Chondrocyte (in vitro differentiated cells): ENCODE measurements around the gene MTHFS. TPM values are rescaled to one million over a fixed set of nuclear protein-coding genes. Genes with fewer than 3 reads are reported as not detected.

Experiments
- DNase-seq: peaks from one replicate; pipeline ENCODE4 v3.0.0; 2021; ENCODE audit warnings: mixed read lengths, low spot score
- H3K27ac Mint-ChIP-seq: one replicate; pipeline ENCODE4 v1.8.0; 2021; ENCODE audit warnings: mild to moderate bottlenecking, moderate library complexity, mixed read lengths; ENCODE audit not compliant: unreplicated experiment
- H3K27me3 Mint-ChIP-seq: 2 replicates; pipeline ENCODE4 v1.8.0; 2021; ENCODE audit warnings: low read depth, mixed read lengths
- H3K36me3 Mint-ChIP-seq: 2 replicates; pipeline ENCODE4 v1.8.0; 2021; ENCODE audit warnings: low read depth, mixed read lengths
- H3K4me1 Mint-ChIP-seq: 2 replicates; pipeline ENCODE4 v1.8.0; 2021; ENCODE audit warnings: low read depth, mild to moderate bottlenecking, mixed read lengths
- H3K4me3 Mint-ChIP-seq: one replicate; pipeline ENCODE4 v1.8.0; 2021; ENCODE audit warnings: mild to moderate bottlenecking, moderate library complexity, mixed read lengths; ENCODE audit not compliant: unreplicated experiment
- H3K9me3 Mint-ChIP-seq: 2 replicates; pipeline ENCODE4 v1.8.0; 2021; ENCODE audit warnings: low read depth, mixed read lengths
- total RNA-seq: library from RNA; stranded (reverse); gene quantifications from 3 replicates; pipeline ENCODE4 v1.2.1, GENCODE V29; 2021
- TF ChIP-seq, protein P1 (sequence below): fragments of 200-600 bp; sonication (generic); IDR thresholded peaks from 2 replicates; pipeline ENCODE4 v1.5.0; 2021; ENCODE audit warnings: antibody characterized with exemption, mild to moderate bottlenecking, moderate library complexity

The MTHFS gene
- total RNA-seq, 1 donor from 2014 or later = 12.9 TPM

DNA sequence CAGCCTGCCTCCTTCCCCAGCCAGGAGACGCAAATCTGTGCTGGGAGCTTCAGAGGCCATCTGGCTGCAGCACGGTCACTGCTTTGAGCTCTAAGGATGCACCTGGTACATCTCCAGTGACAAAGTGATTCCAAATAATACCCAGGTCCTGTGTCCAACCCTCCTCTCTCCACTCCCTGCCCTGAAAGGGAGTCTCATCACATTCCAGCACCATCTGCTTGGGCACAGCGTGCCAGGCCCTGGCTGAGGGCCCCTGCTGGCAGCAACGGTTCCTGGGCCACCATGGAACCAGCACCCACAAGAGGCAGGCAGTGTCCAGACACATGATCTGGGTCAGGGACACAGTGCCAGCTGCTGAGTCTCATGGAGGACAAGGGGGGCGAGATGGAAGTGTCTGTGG, 81.3 kb downstream of the MTHFS start:
- Mint-ChIP-seq H3K9me3 (peaks cover 10% of the 10 kb centered on the region), H3K27ac (no peak overlapping the region), H3K4me1 (no peaks in the 10 kb centered on the region), H3K36me3 (no peaks in the 10 kb centered on the region), H3K4me3 (no peak overlapping the region), H3K27me3 (no peaks in the 10 kb centered on the region)
- TF ChIP-seq, protein P1, sequence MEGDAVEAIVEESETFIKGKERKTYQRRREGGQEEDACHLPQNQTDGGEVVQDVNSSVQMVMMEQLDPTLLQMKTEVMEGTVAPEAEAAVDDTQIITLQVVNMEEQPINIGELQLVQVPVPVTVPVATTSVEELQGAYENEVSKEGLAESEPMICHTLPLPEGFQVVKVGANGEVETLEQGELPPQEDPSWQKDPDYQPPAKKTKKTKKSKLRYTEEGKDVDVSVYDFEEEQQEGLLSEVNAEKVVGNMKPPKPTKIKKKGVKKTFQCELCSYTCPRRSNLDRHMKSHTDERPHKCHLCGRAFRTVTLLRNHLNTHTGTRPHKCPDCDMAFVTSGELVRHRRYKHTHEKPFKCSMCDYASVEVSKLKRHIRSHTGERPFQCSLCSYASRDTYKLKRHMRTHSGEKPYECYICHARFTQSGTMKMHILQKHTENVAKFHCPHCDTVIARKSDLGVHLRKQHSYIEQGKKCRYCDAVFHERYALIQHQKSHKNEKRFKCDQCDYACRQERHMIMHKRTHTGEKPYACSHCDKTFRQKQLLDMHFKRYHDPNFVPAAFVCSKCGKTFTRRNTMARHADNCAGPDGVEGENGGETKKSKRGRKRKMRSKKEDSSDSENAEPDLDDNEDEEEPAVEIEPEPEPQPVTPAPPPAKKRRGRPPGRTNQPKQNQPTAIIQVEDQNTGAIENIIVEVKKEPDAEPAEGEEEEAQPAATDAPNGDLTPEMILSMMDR = no peak
- DNase-seq = no peak

DNA sequence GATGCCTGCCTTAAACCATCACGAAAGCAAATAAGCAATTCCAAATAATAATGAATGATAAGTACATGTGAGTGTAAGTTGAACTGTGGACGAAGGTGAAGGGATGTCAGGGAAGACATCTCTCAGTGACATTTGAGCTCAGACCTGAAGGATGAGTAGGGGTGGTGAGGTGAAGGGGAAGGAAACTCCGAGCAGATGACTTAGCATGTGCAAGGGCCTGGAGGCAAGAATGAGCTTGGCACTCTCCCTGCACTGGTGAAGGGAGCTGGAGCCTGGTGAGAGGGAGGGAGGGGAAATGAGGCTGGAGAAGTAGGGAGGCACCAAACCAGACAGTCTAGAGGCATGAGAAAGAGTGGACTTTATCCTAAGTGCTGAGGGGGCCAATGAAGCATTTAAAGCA, 84.3 kb downstream of the MTHFS start:
- Mint-ChIP-seq H3K4me3 (no peak overlapping the region), H3K27me3 (no peaks in the 10 kb centered on the region), H3K9me3 (peaks cover 6% of the 10 kb centered on the region), H3K4me1 (no peaks in the 10 kb centered on the region), H3K27ac (no peak overlapping the region), H3K36me3 (no peaks in the 10 kb centered on the region)
- TF ChIP-seq, protein P1 = no peak
- no peak for DNase-seq

DNA sequence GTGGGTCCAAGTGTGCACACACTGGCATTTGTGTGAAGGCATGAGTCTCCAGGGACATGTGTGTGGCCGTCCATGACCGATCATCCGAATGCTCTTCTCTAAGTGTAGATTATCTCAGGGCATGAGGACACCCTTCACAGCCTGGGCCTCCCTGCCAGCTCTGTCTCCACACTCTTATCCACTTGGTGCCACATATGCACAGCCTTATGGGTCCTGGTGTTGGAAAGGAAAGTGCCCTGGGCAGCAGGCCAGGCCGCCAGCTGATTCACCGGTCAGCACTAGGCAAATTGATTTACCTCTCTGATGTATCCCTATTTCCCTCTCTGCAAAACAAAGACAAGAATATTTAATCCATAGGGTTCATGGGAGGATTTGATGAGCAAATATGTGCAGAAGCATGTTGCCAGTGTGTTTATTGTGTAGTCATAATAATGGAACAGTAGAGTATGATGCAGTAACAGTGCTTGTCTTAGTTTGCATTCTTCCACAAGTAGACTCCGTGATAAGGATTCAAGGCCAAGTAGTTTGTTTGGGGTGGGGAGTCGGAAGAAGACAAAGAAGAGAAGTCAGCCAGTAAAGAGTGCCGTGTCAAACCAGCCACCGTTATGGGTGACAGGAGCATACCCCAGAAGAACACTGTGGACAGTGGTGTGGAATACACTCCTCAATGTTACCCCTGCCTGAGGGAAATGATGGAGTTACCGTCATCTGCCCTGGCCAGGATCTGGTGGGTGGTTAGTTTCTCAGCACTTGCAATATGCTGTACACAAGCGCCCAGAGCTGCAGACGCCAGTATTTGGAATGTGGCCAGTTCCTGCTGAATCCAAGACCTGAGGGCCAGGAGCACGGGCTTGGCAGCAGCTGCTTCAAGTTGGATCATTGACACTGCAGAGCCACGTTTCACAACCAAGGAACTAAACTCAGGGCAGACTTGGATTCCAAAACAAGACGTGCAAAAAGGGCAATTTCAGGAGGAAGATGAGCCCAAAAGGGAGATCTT, 85.1 kb downstream of the MTHFS start:
- Mint-ChIP-seq H3K4me1 (no peaks in the 10 kb centered on the region), H3K27me3 (no peaks in the 10 kb centered on the region), H3K27ac (no peak overlapping the region), H3K4me3 (no peak overlapping the region), H3K36me3 (no peaks in the 10 kb centered on the region), H3K9me3 (peaks cover 6% of the 10 kb centered on the region)
- TF ChIP-seq, protein P1 = no peak
- no peak for DNase-seq

DNA sequence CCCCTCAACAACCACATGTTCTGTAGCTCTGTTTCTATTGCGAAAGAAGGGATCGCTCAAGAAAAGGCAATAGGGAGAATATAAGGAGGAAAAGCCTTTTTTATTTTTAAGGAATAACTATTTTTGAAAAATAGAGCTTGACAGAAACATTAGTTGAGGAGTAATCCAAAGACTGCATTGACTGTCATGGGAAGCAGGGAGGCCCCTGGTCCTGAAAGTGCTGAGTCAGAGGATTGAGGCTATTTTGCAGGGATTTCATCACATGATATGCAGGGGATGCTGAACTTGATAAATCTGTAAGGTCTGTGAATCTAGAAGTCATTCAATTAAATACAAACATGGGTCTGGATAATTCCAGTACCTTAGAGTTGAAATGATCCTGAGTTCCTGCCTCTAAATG, 92.0 kb downstream of the MTHFS start:
- Mint-ChIP-seq H3K4me3 (no peak overlapping the region), H3K27ac (no peak overlapping the region), H3K4me1 (no peaks in the 10 kb centered on the region), H3K36me3 (no peaks in the 10 kb centered on the region), H3K27me3 (no peaks in the 10 kb centered on the region), H3K9me3 (peaks cover 9% of the 10 kb centered on the region)
- TF ChIP-seq, protein P1 = no peak
- no peak for DNase-seq

DNA sequence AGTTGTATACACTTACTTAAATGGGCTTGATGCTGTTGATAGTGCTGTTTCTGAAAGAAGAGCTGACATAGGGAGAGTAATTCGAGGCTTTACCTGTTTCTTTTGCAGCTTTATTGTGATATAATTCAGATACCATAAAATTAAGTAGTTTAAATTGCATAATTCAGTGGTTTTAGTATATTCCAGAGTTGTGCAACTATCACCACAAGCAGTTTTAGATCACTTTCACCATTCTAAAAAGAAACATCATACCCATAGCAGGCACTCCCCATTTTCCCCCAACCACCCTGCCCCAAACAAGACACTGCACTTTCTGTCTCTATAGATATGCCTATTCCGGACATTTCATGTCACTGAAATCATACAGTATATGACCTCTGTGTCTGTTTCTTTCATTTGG, 98.5 kb downstream of the MTHFS start:
- Mint-ChIP-seq H3K27me3 (no peaks in the 10 kb centered on the region), H3K36me3 (no peaks in the 10 kb centered on the region), H3K4me3 (no peak overlapping the region), H3K27ac (no peak overlapping the region), H3K4me1 (no peaks in the 10 kb centered on the region), H3K9me3 (no peaks in the 10 kb centered on the region)
- no peak for DNase-seq
- TF ChIP-seq, protein P1 = no peak

Other genes starting within 250 kb of the MTHFS start
- not detected in 3 replicates for gene BCL2A1, start 74.2 kb upstream of the MTHFS start, total RNA-seq
- gene ZFAND6, start 162.7 kb upstream of the MTHFS start, total RNA-seq = 46.8 to 55.7 TPM (median 49.3 TPM) in 3 replicates